HG03045 (cell line): Measurements from ENCODE around the gene CLCA1.

Source experiments
- ATAC-seq: cut with Tn5 transposase; IDR thresholded peaks from one replicate; pipeline ENCODE4 v1.9.1; 2021; ENCODE audit warnings: mild to moderate bottlenecking, moderate library complexity; ENCODE audit not compliant: unreplicated experiment

The CLCA1 gene, protein sequence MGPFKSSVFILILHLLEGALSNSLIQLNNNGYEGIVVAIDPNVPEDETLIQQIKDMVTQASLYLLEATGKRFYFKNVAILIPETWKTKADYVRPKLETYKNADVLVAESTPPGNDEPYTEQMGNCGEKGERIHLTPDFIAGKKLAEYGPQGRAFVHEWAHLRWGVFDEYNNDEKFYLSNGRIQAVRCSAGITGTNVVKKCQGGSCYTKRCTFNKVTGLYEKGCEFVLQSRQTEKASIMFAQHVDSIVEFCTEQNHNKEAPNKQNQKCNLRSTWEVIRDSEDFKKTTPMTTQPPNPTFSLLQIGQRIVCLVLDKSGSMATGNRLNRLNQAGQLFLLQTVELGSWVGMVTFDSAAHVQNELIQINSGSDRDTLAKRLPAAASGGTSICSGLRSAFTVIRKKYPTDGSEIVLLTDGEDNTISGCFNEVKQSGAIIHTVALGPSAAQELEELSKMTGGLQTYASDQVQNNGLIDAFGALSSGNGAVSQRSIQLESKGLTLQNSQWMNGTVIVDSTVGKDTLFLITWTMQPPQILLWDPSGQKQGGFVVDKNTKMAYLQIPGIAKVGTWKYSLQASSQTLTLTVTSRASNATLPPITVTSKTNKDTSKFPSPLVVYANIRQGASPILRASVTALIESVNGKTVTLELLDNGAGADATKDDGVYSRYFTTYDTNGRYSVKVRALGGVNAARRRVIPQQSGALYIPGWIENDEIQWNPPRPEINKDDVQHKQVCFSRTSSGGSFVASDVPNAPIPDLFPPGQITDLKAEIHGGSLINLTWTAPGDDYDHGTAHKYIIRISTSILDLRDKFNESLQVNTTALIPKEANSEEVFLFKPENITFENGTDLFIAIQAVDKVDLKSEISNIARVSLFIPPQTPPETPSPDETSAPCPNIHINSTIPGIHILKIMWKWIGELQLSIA

DNA sequence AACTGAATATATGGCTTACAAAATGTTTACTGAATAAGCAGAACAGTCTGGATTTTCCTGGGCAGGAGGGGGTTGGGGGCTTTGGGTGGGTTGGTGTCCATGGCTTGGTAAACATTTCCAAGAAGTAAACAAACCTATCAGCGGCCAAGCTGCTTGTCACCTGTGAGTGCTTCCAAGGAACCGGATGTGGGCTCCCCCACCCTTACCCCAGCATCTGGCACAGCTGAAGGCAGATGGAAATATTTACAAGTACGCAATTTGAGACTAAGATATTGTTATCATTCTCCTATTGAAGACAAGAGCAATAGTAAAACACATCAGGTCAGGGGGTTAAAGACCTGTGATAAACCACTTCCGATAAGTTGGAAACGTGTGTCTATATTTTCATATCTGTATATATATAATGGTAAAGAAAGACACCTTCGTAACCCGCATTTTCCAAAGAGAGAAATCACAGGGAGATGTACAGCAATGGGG, at the start of gene CLCA1:
Gene CLCA1, plus strand, starts transcription at position 427 of the 477 bp plus-strand sequence. Its CDS starts 45 bp downstream, at position 472.
- no peak for ATAC-seq

DNA sequence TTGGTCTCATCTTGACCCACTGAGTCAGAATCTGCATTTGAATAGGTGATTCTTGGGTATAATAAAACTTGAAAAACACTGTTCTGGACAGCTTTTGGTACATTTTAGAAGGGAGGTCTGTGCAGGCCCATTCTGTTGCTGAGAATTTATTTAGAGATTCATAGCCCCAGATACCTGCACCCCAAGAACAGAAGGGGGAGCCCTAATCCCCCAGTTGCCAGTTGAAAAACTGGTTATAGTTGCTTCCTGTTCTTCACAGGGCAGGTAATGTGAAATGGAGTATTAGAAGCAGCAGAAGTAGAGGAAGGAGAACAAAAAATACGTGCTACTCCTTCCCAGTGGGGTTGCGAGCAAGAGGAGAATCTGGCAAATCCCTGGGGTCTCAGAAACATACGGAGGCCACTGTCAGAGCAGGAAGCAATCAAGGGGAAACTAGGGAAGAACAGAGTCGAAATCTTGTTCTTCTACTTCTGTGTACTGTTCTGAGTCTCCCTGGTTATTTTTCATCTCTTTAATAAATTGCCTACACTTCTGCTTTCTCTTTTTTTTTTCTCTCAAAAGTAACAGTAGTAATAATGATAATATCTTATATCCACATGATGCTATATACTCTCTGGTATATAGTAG, 49.3 kb upstream of the CLCA1 start:
- peak; percentile 60 for ATAC-seq

DNA sequence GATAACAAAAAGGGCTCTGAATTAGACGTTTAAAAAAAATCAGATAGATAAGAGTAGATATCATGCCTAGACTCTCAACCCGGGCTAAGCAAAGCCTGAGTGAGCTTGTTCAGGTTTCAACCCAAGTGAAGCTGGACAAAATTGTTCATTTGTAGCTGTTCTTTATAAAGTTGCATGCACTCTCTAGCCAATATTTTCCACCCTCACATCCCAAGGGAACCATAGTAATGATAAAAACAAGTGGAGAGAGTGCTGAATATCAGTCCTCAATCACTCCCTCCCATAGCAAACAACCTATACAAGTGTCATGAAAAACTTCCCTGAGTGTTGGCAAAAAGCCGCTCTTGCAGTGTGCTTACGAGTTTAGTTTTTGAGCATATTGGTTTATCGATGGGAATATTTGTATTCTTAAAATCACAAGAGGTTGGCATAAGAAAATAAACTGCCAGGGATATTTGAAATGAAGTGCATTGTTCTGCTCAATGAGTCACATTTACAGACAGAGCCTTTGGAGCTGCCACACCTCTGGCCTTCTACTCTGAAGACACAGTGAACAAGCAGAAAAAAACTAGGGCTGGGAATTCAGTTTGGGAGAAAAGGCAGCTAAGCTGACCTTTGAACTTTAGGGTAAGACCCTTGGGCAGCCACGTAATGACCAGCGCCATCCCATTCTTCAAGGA, 47.0 kb upstream of the CLCA1 start:
- no peak for ATAC-seq

DNA sequence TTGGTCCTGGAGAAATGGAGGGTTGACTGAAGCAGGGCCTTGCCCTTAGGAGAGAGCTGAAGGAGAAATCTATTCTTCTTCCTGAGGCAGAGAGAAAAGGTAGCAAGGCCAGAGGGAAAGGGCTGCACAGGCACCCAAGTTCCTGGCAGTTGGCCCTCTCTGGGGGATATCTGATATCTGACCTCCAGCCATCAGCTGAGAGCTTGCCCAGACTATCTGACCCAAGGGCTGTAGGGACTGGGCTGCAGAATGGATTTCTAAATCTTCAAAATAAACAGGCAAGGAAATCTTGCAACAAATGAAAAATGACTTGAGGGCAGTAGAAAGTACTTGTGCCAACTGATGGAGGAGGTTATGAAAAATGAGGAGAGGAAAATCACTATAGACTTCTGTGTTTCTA, 45.3 kb upstream of the CLCA1 start:
- ATAC-seq: no peak

DNA sequence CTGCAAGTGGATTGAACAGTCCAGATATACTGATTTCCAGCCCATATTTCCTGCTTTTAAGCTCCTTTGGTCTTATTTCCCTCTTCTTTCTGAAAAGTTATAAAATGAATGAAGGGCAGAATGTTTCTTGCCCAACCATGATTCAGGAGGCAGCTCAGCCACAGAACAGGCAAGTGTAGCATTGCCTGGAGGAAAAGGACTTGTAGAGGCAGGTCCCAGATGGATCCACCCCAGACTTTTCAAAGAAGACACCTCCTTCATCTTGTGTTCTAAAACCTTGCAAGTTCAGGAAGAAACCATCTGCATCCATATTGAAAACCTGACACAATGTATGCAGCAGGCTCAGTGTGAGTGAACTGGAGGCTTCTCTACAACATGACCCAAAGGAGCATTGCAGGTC, 44.9 kb upstream of the CLCA1 start, which contains the start of gene CLCA2:
Gene CLCA2, plus strand, starts transcription at position 299 of the 400 bp plus-strand sequence. Its CDS starts 77 bp downstream, at position 376.
- ATAC-seq: no peak

DNA sequence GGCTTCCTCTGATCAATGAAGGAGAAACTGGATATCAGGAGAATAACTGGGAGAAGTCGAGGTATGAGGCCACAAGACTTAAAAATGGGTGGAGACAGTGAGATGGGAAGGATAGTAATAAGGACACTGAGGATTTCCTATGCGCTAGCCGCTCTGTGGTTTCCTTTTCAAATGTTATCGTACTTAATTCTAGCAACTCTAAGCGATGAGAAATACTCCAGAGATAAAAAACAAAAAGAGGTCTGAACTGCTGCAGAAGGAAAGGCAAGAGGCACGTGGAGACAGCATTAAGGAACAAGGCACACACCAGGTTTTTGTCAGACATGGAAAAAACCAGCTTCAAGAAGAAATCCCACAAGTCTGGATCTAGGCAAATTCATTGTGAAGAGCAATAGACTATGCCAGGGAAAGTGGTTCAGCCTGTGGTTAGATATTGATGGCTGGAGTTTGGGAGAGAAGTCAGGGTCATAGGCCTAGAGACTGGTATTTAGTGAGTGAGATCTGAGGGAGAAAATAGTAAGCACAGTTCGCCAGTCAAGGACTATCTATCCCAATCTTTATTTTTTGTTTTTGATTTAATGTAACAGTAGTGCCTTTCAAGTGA, 39.5 kb upstream of the CLCA1 start:
- no peak for ATAC-seq

DNA sequence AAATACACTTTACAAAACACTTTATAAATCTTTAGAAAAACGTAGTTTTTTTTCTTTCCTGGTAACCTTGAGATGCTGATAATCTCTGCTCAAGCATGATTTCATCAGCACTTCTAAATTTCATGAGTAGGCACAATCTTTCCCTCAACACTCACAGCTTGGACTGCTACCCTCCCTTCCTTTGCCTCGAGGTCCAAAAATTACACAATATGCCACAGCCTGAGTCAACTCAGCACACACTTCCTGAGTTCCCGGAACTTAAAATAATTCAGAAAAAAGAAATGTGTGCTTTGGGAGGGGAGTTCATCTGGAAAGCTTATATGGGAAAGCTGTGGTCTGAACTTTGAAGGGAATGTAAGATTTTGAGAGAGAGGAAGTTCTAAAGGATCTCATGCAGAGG, 38.9 kb upstream of the CLCA1 start:
- ATAC-seq: no peak

DNA sequence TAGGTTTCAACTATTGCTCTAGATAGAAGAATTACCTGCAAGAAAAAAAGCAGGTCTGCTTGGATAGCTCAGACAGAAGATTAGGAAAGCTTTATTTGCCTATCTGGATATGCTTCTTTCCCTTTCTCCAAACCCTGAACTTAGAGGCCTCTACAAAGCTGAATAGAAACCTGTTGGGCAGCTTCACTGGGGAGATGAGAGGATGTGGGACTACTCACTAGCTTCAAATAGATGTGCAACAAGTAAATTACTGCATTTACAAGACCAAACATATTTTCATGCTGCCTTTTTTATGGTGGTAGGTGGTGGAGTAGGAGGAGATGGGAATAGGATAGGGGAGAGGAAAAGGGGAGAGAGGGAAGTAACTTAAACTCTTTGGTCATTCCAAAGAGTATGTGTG, 38.4 kb upstream of the CLCA1 start:
- no peak for ATAC-seq

DNA sequence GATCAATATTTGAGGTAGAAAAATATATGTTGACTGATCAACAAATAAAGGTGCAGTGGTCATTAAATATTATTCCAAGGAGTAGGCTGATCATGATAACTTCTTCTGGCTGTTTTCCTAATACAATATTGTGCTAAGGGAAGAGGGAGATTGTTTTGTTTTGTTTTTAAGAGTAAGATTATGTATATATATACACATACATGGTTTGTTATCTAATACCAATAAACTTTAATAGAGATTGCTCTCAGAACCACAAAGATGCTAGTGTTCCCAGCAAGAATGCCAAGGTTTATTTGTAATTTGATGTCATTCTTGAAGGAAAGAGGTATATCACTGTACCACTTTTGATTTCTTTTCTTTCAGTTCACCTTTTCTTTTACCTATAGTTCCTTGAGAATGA, 34.7 kb upstream of the CLCA1 start:
- ATAC-seq: no peak

DNA sequence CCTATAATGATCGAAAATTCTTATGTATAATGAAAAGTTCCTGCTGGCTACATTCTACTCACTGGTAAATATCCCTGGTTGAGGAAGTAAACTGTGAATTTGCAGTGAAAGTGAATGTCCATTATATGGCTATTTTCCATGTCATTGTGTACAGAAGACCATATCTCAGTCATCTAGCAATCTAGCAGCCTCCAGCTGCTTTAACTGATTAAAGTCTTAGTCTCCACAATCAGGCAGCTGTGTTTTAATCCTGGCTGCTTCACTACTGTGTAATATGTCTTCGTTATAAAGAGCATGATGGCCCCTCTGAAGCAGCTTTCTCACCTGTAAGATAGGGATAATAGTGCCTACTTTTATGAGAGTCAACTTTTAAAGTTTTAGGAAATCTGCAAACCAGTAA, 33.4 kb upstream of the CLCA1 start:
- no peak for ATAC-seq

DNA sequence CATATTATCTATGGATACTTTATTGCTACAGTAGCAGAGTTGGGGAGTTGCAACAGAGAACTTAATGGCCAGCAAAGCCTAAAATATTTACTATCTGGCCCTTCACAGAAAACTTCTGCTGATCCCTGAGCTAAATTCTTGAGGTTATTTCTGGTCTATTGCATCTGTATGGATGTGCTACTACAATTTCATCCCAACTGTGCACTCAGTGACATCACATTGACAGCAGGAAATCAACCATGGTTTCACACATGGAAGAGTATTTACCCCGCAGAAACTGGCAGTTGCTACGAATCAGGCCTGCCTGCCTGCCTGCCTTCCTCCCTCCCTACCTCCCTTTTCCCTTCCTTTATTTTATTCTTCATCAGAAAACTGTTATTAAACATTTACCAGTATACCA, 32.7 kb upstream of the CLCA1 start:
- ATAC-seq: no peak

DNA sequence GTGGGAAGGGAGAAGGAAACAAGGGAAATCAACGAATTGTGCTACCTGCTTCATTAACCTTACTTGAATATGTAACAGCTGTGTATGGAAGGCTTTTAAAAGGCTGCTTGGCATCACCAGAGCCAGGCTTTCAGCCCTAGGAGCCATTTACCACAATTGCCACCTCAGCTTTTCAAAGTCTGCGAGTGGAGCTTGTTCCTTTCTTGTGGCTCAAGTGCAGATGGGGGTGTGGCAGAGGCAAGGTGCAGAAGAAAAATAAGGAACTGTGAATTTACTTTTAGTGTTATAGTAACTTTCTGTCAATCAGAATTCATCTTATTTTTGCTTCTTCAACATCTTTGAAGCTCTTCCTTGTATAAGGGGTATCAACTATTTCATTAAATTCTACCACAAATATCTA, 27.1 kb upstream of the CLCA1 start:
- no peak for ATAC-seq

DNA sequence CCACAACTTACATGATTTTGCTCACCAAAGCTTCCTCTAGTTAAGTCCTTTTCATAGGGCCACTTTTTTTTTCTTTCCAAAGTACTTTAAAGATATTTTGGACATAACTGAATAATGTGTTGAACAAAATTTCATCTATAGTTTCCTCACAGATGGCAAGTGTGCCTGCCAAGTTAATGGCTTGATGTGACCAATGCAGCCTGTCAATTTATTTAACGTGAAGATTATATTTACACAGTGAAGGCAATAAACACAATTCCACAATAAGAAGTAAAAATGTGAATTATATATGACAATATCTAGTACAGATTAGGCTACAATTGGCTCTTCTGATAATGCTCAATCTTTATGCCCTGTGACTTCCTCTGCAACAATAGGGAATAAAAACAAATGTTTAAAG, 26.7 kb upstream of the CLCA1 start:
- no peak for ATAC-seq

DNA sequence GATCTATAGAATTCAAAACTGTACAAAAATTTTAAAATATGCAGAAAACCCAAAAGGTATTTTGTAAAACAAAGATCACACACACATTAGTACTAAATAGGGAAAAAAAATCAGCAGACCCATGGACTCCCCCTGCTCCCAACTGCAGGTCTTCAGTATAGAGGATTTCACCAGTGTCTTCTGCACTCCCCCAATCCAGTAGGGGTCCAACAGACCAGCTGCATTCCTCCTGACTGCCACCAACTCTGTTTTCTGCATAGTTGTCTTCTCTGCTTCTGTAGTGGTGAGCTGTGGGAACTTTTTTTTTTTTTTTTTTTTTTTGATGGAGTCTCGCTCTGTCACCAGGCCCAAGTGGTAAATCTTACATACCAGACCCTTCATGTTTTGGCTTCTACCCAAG, 22.8 kb upstream of the CLCA1 start:
- no peak for ATAC-seq

DNA sequence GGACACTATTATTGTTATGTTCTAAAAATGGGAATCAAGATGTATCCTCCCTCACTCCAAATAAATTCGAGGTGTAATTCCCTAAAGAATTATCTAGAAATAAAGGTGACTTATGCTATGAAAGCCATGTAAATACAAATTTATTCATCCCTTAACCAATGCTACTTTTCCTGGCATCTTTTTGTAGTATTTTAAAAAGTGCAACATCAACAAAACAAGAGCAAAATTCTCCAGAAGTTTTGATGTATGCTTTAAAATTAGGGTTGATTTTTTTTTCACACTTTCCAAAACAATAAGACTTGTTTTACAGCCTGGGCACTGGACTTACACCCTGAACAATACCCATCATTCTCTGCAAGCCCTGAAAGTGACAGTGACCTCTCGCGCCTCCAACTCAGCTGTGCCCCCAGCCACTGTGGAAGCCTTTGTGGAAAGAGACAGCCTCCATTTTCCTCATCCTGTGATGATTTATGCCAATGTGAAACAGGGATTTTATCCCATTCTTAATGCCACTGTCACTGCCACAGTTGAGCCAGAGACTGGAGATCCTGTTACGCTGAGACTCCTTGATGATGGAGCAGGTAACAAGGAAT, 21.4 kb upstream of the CLCA1 start:
- ATAC-seq: no peak

DNA sequence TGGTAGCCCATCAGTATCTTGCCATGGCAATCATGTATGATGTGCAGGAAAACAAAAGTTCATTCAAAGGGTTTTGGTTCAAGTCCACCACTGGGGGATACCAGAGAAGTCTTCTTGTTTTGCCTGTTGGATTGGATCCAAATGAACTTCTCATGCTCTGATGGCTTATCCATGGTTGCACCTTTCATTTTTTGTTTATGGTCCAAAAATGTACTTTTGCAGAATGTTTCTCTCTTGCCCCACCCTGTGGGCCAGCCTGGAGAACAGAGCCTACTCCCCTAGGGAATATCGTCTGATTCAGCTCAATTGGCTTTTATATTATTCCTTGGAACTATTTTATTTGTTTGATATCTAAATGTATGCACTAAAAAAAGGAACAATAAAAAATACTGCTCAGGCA, 20.1 kb upstream of the CLCA1 start:
- no peak for ATAC-seq

DNA sequence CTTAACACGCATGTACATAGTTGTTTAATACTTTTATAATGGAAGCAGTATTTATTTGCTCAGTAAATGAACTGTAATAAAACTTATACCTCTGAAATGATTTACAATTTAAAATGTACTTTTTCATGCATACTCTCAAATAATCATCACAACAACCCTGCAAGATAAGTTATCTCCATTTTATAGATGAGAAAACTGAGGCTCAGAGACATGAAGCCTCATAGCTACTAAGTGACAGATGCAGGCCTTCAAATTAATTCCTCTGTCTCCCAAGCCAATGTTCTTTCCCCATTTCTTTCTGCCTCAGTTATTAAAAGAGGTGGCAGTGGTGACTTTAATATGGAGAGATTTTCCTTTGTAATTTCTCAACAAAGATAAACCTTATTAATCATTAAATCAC, 19.6 kb upstream of the CLCA1 start:
- no peak for ATAC-seq

DNA sequence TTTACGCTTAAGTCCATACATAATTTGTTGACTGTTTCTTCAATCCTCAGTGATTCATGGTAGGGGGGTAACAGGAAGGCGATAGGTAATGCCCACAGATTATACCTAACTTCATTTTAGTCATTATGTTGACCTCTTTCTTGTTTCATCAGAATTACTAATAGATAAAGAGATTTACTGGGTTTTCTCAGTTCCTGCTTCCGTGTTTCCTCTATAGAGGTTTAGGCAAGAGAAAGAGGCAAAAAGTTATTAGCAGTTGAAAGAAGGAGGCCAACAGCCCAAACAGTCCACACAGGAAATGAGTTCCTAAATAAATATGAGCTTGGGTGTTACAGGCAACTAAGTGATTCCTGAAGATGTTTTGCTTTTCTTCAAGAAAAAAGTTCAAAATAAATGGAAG, 17.9 kb upstream of the CLCA1 start:
- no peak for ATAC-seq

DNA sequence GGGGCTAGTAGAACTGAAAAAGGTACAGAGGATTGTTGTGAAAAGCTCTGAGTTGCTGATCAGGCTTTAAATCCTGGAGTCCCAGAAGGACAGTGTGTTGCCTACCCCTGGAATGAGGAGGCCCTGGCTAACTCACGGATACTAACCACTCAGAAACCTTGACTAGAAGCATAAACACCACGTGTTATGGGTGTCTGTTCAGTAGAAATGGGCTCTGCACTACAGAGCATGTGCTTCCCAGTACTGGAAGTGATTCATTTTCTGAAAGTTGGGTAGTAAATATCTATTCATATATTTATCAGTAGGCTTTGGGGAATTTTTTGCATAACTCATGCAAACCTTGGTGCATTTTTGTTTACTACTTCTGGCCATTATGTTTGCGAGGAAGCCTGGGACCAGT, 15.1 kb upstream of the CLCA1 start:
- no peak for ATAC-seq

DNA sequence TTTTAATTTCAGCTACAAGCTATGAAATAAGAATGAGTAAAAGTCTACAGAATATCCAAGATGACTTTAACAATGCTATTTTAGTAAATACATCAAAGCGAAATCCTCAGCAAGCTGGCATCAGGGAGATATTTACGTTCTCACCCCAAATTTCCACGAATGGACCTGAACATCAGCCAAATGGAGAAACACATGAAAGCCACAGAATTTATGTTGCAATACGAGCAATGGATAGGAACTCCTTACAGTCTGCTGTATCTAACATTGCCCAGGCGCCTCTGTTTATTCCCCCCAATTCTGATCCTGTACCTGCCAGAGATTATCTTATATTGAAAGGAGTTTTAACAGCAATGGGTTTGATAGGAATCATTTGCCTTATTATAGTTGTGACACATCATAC, 13.7 kb upstream of the CLCA1 start:
- ATAC-seq: no peak
